GM12801 (cell line): ENCODE results near the gene SLAMF9.

ENCODE experiments used
- TF ChIP-seq, protein P1 (sequence below): IDR thresholded peaks from one replicate; pipeline ENCODE4 v1.5.1; 2011; ENCODE audit warnings: control low read depth; ENCODE audit not compliant: insufficient read length; ENCODE audit errors: extremely low read depth

SLAMF9 gene

DNA sequence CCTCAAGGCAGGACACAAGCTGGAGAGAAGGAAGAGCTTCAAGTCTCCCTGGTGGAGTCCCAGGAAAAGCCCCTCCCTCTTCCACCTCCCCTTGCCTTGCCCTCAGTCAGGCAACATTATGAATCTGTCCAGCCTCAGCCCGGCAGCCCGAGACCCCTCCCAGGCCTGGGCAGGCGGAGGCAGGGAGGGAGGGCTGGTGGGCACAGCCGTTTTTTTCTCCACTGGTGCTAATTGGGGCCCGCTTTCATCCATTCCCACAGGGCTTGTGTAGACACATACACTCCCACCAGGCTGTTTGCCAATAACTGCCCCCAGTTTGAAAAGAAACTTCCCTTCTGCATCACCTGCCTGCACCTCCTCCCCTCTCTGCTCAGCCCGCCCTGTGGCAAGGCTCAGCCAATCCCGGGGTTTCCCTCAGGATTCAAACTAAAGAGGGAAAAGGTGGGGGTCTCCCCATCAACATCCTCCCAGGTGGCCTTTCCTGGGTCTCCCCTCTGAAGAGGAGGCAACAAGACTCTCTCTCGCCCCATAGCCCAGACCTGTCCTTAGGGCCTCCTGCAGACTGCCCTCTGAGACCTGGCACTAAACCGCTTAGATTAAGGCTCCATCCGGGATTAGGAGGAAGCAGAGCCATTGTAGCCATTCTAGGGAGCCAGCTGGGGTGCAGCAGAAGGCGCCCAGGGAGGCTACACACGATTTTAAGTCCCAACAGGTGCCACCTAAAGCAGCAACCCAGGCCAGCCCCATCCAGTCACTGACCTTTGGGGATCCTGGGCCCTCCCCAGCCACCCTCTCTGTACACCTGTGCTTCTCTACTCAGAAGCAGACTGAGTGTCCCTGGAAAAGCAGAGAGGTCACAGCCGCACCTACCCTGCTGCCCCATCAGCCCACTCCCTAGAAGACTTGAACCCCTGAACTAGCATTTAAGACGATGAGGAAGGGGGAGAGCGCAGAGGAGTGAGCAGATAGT is 12.2 kb downstream of the SLAMF9 start:
- TF ChIP-seq, protein P1, sequence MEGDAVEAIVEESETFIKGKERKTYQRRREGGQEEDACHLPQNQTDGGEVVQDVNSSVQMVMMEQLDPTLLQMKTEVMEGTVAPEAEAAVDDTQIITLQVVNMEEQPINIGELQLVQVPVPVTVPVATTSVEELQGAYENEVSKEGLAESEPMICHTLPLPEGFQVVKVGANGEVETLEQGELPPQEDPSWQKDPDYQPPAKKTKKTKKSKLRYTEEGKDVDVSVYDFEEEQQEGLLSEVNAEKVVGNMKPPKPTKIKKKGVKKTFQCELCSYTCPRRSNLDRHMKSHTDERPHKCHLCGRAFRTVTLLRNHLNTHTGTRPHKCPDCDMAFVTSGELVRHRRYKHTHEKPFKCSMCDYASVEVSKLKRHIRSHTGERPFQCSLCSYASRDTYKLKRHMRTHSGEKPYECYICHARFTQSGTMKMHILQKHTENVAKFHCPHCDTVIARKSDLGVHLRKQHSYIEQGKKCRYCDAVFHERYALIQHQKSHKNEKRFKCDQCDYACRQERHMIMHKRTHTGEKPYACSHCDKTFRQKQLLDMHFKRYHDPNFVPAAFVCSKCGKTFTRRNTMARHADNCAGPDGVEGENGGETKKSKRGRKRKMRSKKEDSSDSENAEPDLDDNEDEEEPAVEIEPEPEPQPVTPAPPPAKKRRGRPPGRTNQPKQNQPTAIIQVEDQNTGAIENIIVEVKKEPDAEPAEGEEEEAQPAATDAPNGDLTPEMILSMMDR = no peak

DNA sequence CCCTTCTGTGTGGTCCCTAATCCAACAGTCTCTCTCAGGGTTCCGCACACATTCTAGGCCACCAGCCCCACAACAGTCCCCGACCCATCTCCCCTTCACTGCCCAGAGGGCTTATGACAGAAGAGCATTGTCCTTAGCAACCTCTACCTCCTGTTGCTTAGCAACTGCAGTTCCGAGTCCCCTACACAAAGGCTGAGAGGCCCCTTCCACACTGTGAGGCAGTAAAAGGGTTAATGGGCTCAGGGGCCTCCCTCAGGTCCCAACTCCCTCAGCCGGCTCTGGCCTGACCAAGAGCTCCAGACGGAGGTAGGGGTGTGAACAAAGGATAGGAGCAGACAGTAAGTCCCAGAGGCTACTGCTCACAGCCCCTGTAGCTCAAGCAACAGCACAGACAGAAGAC is 12.9 kb downstream of the SLAMF9 start:
- TF ChIP-seq, protein P1 = no peak

DNA sequence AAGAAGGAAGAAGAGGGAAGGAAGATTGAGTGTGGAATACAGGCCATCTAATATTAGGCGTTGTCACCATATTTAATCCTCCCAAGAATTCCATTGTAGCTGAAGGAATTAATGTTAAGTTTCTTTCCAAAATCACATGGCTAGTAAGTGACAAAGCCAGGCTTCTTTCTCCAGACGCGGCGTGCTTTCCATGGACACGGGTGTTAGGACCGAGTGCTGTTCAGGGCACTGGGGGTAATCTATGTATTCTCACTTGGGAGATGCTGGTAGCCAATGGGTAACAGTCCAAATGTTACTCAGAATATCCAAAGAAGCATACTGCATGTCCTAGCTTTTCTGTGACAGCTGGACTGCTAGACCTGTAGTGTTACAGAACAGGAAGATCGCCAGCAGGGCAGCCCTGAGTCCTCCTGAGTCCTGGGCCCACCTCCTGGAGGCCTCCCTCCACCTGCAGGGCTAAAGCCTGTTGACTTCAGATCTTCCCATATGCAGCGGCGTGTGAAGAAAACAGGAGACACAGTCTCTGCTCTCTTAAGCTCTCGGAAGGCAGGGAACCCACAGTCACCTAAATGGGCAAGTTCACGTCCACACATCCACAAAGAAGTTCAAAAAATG is 13.9 kb downstream of the SLAMF9 start:
- TF ChIP-seq, protein P1 = no peak

DNA sequence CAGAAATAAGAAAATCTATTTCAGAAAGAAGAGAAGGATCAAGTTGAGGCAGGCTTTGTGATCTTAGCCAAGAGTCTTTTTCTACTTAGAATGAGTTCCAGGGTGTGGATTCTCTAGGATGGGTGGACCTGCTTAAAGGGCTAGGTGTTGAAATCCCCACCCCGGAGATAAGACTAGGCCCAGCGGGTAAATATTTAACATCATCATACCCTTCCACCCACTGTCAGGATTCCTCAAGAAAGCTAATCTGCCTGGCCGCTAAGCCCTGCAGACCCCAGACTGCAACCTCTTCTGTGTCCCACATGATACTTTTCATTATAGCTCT is 14.4 kb downstream of the SLAMF9 start:
- TF ChIP-seq, protein P1 = no peak

DNA sequence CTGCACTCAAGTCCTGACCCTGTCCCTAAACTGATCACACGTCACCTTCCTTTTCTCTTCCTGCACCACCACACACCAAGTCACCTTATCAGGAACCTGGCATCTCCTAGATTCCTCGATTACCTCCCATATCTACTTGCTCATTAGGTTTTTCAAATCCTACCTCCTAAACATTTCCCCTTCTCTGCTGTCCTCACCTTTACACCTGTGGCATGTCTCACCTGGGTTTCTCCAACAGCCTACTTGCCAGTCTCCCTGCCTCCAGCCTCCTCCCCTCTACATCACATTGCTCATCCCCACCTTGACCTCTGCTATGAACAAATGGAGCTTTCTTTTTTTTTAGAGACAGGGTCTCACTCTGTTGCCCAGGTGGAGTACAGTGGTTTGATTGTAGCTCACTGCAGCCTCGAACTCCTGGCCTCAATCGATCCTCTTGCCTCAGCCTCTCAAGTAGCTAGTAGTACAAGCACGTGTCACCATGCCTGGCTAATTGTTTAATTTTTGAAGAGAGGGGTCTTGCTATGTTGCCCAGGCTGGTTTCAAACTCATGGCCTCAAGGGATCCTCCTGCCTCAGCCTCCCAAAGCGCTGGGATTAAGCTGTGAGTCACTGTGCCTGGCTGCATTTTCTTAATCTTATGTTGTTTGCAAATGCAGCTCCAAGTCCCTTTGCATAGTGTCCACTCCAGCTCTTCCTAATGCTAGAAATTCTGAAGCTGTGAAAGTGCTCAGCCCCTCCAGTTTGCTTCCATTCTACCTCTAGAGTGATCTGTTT is 14.9 kb downstream of the SLAMF9 start:
- TF ChIP-seq, protein P1 = no peak

DNA sequence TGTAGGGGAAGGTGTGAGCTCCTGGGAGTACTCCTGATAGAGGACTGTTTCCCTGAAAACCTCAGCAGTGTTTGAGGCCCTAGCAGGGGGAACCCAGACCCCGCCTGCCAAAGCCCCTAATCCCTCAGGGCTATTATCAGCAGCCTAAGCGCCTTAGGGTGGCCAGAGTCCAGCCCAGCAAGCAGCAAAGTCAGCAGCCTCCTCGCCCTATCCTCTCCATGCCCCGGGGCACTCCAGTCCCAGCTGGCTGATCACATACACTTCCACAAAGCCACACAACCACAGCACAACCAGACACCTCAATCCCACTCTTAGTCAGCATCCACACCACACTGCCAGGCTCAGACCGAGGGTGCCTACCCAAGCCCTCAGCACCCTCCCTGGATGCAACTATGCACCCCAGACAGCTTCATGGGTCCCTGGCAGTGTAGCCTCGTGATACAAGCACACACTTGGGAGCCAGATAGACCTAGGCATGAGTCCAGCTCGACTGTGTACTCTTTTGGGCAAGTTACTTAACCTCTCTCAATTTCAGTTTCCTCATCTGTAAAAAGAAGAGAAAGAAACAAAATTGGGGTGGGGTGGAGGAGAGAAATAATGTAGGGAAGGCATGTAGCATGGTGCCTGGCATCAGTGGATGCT is 15.7 kb downstream of the SLAMF9 start:
- TF ChIP-seq, protein P1 = no peak
